GM21360 (cell line): Measurements from ENCODE around the gene PIGN.
"Not testable (repeated sequence)": the region's sequence is repeated elsewhere in the genome, so short reads cannot be mapped to it uniquely, and the experiment has no call there.

Experiments used
- ATAC-seq: cut with Tn5 transposase; IDR thresholded peaks from one replicate; pipeline ENCODE4 v1.9.1; 2021; ENCODE audit warnings: mild to moderate bottlenecking, moderate library complexity; ENCODE audit not compliant: unreplicated experiment

The PIGN gene

GRCh38 chr18:62064361-62064760 is 122.5 kb downstream of the PIGN start:
- no peak for ATAC-seq

DNA sequence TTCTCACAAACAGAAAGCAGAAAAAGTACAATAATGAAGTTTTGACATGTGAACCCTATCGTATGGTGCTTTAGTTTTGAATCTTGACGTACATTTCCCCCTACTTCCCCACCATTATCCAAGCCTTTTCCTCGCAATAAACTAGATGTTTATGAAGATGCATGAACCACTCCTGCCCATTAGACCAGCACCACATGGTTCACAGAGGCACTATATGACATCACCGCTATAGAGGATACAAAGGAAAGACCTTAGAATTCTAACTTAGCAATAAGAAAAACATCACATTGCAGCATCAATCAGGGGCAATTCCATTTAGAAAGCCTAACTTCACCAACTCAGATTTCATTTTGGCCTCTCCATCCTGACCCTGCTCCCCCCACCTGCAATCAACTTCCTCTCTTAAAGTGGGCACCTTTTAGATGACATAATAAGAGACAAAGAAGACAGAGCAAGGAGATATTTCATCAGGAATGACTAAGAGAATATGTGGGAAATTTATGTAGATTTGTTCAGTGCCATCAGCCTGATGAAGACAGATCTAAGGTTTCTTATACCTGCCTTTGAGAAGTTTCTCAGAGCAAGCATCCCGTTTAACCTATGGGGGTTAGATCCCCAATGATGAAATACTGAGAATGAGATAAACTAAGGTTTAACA is 124.9 kb downstream of the PIGN start:
- no peak for ATAC-seq

DNA sequence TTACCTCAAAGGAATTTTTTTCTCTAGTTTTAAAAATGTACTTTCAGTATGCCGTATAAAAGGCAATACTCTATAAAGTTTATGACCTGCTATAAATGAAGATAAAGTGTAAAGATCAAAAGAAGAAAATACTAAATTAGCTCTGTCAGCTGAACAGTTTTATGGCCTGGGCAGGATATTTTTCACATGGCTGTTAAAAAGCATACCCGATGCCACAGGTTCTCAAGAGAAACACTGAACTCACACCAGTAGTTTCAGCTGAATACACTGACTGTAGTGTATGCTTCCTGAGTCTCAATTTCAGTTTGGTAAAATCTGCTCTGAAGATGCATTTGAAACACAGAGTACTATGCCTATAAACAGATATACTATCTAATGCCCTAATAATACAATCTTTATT is 126.0 kb downstream of the PIGN start:
- ATAC-seq: no peak

- no peak for ATAC-seq
These were observed 131.8 kb downstream of the PIGN start for GRCh38 chr18:62054929-62055498.

DNA sequence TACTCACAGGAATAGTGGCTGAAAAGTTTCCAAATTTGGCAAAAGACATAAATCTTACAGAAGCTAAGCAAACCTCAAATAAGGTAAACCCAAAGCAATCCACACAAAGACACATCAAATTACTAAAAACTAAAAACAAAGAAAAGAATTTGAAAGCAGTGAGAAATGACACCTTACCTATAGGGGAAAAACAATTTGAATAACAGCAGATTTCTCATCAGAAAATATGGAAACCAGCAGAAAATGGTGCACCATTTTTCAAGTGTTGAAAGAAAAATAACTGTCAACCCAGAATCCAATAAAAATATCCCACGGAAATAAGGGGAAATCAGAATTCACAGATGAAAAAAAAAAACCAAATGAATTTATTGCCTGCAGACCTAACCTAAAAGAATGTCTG is 138.6 kb downstream of the PIGN start:
- ATAC-seq: no peak

DNA sequence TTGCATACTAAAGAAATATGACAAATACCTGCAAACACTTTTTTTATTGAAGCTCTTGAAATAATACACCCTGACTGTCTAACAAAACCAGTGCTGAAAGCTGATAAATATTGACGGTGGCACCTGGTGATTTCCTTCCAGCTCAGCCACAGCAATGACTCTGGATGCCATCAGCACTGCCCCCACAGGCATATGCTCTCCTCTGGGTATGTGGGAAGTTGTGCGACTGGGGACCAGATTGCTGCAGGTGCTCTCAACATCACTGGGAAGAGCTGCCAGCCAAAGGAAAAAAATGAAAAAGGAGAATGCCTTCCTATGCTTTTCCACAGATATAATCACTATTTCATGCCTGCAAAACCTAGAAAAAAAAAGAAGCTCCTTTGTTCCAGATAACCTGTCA is 141.5 kb downstream of the PIGN start:
- no peak for ATAC-seq

GRCh38 chr18:62044490-62045000 is 142.3 kb downstream of the PIGN start:
- ATAC-seq: no peak

GRCh38 chr18:62037989-62038778 is 148.7 kb downstream of the PIGN start:
- no peak for ATAC-seq

DNA sequence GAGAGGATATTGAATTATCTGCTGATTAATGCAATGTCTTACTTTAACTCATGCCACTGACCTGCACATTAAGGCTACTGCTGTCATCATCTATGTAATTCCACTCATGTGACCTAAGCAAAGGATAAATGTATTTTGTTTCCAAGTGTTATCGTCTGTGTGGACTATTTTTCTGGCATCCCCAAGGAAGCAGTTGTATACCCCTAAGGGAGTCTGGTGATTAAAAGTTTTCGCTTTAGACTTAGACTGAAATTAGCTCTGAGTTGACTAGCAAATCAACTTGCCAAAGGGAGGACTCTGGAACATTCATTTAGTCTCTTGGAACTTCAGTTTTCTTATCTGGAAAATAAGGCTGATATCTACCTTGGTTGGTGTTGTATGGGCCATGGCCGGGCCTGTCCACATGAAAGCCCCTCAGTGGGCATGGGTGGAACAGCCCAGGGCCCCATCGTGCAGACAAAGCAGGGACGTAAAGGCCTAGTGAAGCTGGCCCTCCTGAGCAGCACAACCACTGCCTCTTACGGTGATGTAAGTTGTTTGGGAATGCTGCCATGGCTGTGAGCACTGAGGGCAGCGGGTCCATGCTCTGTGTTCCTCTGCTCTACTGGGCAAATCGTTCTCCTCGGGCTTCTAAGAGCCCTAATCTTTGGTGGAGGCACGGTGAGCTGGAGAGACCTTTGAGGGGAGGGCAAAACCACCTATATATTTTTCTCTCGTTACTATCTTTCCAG is 149.7 kb downstream of the PIGN start:
- ATAC-seq: no peak

GRCh38 chr18:62034286-62034685 is 152.6 kb downstream of the PIGN start:
- ATAC-seq: not testable (repeated sequence)

DNA sequence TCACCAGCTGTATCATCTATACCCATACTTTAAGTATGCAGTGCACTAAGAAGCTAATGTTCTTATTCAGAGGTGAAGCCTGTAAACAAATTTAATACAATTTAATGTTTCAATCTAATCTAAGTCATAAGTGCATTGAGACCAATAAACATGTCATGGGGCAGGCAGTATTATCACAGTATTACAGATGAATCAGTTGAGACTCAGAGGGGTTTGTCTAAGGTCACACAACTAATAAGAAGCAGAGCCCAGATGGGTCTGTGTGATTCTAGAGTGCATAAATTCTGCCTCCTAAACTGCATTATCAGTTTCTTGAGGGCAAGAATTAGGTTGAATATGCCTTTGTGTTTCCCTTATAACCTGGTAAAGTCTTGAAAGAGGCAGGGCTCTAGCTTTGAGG is 153.1 kb downstream of the PIGN start:
- ATAC-seq: no peak

GRCh38 chr18:62033207-62033606 is 153.6 kb downstream of the PIGN start:
- no peak for ATAC-seq

DNA sequence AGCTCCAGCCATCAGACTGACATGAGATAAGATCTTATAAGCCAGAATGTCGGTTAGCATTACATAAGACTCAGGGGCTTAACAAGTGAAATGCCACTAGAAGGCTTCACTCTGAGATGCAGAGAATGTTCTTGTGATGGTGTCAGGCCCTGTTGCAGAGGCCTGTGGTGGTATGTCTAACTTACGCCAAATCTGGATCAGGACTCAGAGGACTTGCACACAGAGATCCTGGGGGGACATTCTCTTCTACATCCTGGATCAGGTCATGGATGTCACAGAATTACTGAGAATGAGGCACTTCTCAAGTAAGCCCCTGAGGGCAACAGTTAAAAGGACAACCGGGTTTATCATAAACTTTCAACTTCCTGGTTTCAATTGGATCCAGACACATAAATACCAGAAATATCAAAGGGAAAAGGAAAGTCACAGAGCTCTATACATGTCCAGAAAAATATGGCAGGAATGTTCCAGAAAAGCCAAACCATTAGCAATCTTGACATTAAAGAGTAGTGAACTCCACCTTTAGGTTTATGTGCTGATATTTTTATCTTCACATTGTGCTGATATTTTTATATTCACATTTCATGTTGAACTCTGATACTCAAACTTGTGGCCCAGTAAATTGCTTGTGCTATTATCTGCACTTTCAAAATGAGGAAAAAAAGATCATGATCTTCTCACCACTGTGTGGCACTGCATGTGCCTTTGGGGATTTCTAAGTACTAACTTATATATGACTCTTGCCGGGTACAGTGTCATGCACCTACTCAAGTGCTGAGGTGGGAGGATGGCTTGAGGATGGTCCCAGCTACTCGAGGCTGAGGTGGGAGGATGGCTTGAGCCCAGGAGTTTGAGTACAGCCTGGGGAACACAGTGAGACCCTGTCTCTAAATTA is 156.5 kb downstream of the PIGN start:
- no peak for ATAC-seq

DNA sequence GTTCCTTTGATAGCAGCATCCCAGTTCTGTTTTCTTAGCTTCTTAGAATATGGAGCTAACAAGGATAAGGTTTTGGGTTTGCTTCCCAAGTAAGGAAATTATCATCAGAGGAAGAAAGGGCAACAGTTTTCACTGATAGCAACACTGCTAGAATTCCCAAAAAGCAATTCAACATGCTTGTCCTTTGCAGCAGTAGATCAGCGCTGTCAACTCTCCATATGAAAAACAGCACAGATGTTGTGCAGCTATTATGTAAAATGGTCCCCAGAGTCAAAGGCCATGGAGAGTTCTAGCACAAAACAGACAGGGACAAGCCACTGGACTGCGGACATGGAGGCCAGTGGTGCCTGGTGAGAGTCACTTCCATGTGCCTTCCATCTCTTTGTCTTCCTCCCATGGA is 158.1 kb downstream of the PIGN start:
- no peak for ATAC-seq

GRCh38 chr18:62027914-62028520 is 158.8 kb downstream of the PIGN start:
- ATAC-seq: no peak

GRCh38 chr18:62026586-62026985 is 160.3 kb downstream of the PIGN start:
- no peak for ATAC-seq

DNA sequence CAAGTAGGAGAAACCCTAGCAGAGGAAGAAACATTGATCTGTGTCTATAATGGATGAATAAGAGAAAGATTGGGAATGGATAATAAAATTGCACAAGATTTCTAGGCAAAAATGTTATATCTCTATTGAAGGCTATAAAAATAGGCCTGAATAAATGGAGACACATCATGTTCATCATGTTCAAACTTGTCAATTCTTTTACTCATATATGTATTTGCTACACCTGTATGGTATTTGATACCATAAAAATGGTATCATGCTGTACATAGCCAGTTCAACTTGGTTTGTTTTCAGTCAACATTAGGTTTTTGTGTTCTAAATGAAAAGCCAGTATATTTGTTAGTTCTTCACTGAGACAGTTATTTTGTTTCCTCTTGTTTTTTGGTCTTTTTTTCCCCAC is 161.9 kb downstream of the PIGN start:
- no peak for ATAC-seq

DNA sequence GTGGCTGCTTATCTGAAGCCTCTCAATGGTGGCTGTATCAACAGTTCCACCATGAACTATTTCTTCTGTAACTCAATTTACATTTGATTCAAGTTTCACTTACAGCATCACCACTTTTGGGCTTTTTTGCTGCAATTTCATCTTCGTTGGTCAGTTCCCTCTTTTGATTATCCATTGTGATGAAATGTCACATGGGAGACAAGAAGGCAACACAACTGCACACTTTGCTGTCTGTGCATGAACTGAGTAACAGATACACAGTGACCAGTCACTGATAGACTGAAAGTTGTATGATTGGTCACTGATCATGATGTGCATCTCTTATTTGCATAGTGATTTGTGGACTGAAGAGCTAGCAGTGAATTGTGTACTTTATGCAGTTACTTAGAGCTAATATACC is 163.3 kb downstream of the PIGN start:
- ATAC-seq: no peak

DNA sequence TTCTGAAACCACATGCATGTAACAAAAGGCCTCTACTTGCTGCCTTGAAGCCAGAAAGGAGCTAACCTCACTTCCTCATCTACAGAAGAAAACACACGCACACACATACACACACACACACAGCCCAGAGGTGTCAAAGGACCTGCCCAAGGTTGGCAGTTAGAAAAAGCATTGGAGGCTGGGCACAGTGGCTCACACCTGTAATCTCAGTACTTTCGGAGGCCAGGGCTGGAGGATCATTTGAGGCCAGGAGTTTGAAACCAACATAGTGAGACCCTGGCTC is 168.2 kb downstream of the PIGN start:
- no peak for ATAC-seq
